Activated T-cell treated with anti-CD3 and anti-CD28 coated beads, Interleukin-2, amount 50 U/mL, for 72 hours (primary cell): Measurements from ENCODE around the gene SLAMF9. TPM values are rescaled to one million over a fixed set of nuclear protein-coding genes. Genes with fewer than 3 reads are reported as not detected.
A peak's percentile ranks its signal among the peaks of the same experiment; 100 is the strongest.
"Not testable (repeated sequence)": the region's sequence is repeated elsewhere in the genome, so short reads cannot be mapped to it uniquely, and the experiment has no call there.

ENCODE experiments used
- ATAC-seq, 2 donors: fragments of 150-1000 bp; cut with Tn5 transposase; replicated peaks in 1 of 2; 2 replicates each; pipeline ENCODE4 v1.10.0; 2021; ENCODE audit warnings: moderate library complexity in 2 of 2, mild to moderate bottlenecking in 1 of 2
- DNase-seq, 2 donors: peaks; one replicate each; pipeline ENCODE4 v3.0.0; 2021 to 2022; ENCODE audit warnings: mixed read lengths in 1 of 2
- H3K27ac Mint-ChIP-seq: one replicate; pipeline ENCODE4 v1.8.0; 2022; ENCODE audit warnings: mild to moderate bottlenecking, moderate library complexity, mixed read lengths
- H3K27me3 Mint-ChIP-seq: one replicate; pipeline ENCODE4 v1.8.0; 2022; ENCODE audit warnings: low read depth, mixed read lengths
- H3K36me3 Mint-ChIP-seq, 2 donors: one replicate each; pipeline ENCODE4 v1.8.0; 2022; ENCODE audit warnings: mixed read lengths in 2 of 2, mild to moderate bottlenecking in 1 of 2; ENCODE audit not compliant: insufficient read depth in 2 of 2
- H3K4me1 Mint-ChIP-seq: one replicate; pipeline ENCODE4 v1.8.0; 2022; ENCODE audit warnings: low read depth, mixed read lengths
- H3K4me3 Mint-ChIP-seq, 2 donors: one replicate each; pipeline ENCODE4 v1.8.0; 2022; ENCODE audit warnings: mild to moderate bottlenecking in 2 of 2, mixed read lengths in 2 of 2, moderate library complexity in 2 of 2
- H3K9me3 Mint-ChIP-seq, 2 donors: one replicate each; pipeline ENCODE4 v1.8.0; 2022; ENCODE audit warnings: mixed read lengths in 2 of 2
- total RNA-seq, 2 donors: library from RNA; stranded (reverse); gene quantifications; one replicate each; pipeline ENCODE4 v1.2.3, GENCODE V29; 2022

SLAMF9 gene
- total RNA-seq, 2 donors from 2014 or later: not detected

GRCh38 chr1:159915571-159916241 lies 38.3 kb downstream of the SLAMF9 start:
- no peak for DNase-seq
- no peak for ATAC-seq
- Mint-ChIP-seq H3K4me3 (no peak overlapping the region), H3K27me3 (no peaks in the 10 kb centered on the region), H3K27ac (no peak overlapping the region), H3K9me3 (no peaks in the 10 kb centered on the region), H3K4me1 (peaks cover 68% of the 10 kb centered on the region), H3K36me3 (peaks cover 10 to 28% of the 10 kb centered on the region in 2 donors)

- H3K27me3 Mint-ChIP-seq: no peaks in the 10 kb centered on the region
- H3K4me1 Mint-ChIP-seq: peaks cover 66% of the 10 kb centered on the region
- no peaks in the 10 kb centered on the region for H3K9me3 Mint-ChIP-seq
- H3K36me3 Mint-ChIP-seq: peaks cover 10 to 18% of the 10 kb centered on the region in 2 donors
- no peak for ATAC-seq
- no peak overlapping the region for H3K4me3 Mint-ChIP-seq
- DNase-seq: no peak
- no peak overlapping the region for H3K27ac Mint-ChIP-seq
Observed at GRCh38 chr1:159914252-159915018, 39.6 kb downstream of the SLAMF9 start.

DNA sequence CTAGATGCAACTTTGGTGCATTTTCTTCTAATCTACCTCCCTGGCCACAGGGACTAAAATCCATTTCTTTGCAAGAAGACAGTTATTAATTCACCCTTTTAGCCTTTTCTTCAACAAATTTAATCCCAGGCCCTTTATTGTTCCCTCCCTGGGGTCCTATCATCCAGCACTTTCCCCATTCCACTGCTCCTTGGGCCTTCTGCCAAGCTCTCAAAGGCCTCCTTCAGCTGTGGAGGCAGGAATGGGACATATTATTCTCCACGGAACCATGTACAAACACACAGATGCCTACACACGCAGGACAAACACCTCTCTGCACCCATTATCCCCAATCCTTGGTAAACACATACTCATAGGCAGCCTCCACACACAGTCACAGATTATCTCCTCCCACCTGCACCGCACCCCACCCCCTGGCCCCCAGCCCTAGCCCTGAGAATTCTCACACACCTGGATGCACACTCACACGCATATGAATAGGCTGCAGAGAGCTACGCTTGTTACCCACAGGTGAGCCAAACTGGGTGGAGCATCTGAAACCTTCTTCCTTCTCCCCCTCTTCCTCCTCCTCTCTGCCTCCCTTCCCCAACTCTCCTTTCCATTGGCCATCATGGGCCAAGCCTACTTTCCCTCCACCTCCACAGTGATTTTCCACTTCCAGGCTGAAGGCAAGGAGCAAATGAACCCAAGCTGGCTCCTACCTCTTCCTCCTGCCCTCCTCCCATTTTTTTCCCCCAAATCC lies 40.4 kb downstream of the SLAMF9 start:
- no peak for DNase-seq
- Mint-ChIP-seq H3K4me3 (no peak overlapping the region), H3K27ac (peak overlapping the region; percentile 69), H3K9me3 (no peaks in the 10 kb centered on the region), H3K4me1 (peaks cover 60% of the 10 kb centered on the region), H3K36me3 (peaks cover 10 to 14% of the 10 kb centered on the region in 2 donors), H3K27me3 (no peaks in the 10 kb centered on the region)
- no peak for ATAC-seq

DNA sequence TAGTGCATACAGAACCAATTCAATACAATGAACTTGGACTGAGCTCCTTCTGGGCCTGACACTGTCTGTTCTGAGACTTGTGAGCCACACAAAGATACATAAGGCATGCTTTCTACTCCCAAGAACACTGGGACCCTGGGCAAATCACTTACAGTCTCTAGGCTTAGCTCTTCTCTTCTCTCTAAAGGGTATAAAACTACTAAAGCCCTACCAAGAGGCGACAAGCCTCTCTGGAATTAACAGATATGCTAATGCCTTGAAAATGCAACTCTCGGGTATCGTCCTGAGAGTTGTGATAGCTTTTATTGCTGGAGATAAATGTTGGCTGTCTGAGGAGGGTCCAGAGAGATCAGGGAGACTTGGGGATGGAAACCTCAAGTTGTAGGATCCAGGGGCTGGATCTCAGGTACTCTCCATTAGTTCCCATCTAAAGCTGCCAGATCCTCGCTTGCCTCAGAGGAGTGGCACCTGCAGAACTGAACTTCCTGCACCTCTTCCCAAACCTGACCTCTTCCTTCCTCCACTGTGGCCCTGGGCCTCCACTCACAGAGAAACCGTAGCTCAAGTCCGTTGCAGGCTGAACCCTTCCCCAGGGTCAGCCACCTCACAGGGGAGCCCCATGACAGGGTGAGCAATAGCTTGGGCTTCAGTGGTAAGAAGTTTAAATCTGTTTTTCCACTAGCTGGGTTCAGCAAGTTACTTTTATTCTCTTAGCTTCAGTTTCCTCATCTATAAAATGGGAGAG lies 42.5 kb downstream of the SLAMF9 start:
- Mint-ChIP-seq H3K9me3 (no peaks in the 10 kb centered on the region), H3K36me3 (peaks cover 2 to 6% of the 10 kb centered on the region in 2 donors), H3K4me1 (peaks cover 45% of the 10 kb centered on the region), H3K27ac (peak overlapping the region; percentile 89), H3K4me3 (peak overlapping the region; percentile 67 to 74), H3K27me3 (no peaks in the 10 kb centered on the region)
- DNase-seq (peak; percentile 28 to 37), ATAC-seq (peak in 1 of 2 donors; percentile 18)

DNA sequence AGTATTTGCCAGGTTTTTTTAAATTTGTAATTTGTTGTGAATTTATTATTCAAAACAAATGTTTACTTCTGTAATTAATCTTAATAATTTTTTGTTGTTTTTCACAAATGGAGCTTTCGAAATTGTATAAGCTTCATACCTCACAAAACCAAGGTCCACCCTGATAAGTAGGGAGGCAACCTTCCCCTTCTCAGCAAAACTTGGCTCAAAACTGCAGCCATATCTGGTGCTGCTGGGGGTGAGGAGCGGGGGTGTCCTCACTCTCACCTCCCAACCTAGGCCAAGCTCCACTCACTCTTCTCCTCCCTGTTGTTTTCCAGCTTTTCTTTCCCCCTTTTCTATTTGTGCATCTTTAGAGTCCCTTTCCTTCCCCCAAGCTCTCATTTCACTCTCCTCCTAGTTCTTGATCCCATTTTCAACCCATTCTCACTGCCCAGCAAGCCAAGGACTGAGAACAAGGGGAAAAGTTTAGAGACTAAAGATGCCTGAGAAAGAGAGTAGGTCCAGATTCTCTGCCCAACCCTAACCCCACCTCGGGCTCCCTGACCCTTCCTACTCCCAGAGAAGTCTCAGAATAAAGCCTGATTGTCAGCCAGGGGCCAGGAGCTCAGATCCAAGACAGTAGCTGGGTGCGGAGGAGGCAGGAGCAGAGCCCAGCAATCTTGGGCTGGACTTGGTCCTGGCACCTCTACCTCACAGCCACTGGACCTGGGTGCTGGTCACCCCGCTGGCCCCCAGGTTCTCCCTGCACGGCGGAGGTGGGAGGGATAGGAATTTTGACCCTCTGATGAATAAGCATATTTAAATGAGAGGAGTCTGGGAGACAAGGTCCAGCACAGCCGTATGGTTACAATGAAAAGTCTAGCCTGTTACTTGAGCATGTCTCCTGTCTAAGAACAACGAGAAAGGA lies 45.8 kb downstream of the SLAMF9 start:
- Mint-ChIP-seq H3K4me3 (no peak overlapping the region), H3K4me1 (peaks cover 36% of the 10 kb centered on the region), H3K27me3 (no peaks in the 10 kb centered on the region), H3K36me3 (peaks cover 0 to 2% of the 10 kb centered on the region in 2 donors), H3K27ac (peak overlapping the region; percentile 18), H3K9me3 (no peaks in the 10 kb centered on the region)
- no peak for ATAC-seq
- DNase-seq: no peak

DNA sequence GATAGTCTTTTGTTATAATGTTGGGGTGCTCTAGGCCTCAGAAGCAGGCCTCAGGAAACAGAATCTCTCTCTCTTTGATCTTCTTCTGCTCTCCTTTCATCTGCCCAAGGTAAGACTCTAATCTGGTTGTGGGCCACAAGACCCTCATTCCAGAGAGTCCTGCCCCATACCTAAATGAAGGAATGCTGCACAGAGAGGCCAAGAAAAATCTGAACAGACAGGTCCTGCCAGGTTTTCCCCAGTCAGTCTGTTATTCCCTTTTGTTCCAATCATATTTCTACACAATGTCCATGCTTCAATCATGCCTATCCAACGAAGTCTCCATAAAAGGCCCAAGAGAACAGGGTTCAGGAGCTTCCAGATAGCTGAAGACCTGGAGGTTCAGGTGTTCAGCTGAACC lies 47.1 kb downstream of the SLAMF9 start:
- Mint-ChIP-seq H3K27me3 (no peaks in the 10 kb centered on the region), H3K9me3 (no peaks in the 10 kb centered on the region), H3K4me3 (no peak overlapping the region), H3K27ac (peak overlapping the region; percentile 67), H3K4me1 (peaks cover 24% of the 10 kb centered on the region), H3K36me3 (no peaks in the 10 kb centered on the region)
- ATAC-seq (no peak), DNase-seq (no peak)

DNA sequence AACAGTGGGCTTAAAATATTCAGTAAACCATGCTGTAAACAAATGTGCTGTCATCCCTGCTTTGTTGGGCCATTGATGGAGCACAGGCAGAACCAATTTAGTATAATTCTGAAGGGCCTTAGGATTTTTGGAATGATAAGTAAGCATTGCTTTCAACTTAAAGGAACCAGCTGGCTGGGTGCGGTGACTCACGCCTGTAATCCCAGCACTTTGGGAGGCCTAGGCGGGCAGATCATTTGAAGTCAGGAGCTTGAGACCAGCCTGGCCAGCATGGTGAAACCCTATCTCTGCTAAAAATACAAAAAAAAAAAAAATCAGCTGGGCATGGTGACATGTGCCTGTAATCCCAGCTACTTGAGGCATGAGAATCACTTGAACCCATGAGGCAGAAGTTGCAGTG lies 50.0 kb downstream of the SLAMF9 start:
- H3K9me3 Mint-ChIP-seq, H3K36me3 Mint-ChIP-seq, H3K4me1 Mint-ChIP-seq, DNase-seq, H3K27ac Mint-ChIP-seq, ATAC-seq, H3K4me3 Mint-ChIP-seq, H3K27me3 Mint-ChIP-seq: not testable (repeated sequence)

- Mint-ChIP-seq H3K27ac (no peak overlapping the region), H3K9me3 (no peaks in the 10 kb centered on the region), H3K4me1 (no peaks in the 10 kb centered on the region), H3K4me3 (no peak overlapping the region), H3K36me3 (no peaks in the 10 kb centered on the region), H3K27me3 (no peaks in the 10 kb centered on the region)
- ATAC-seq (no peak), DNase-seq (no peak)
Observed at GRCh38 chr1:159902541-159902940, 51.5 kb downstream of the SLAMF9 start.

Other genes with a start within 250 kb of the SLAMF9 start
- not detected for gene CRP, start 239.6 kb downstream of the SLAMF9 start, total RNA-seq
- 10 to 100 TPM; 11.5 to 14.2 TPM for gene DUSP23, start 173.3 kb downstream of the SLAMF9 start, total RNA-seq
- under 1 TPM in 1 of 2 donors, not detected in 1; 0.16 TPM for gene FCRL6, start 151.9 kb downstream of the SLAMF9 start, total RNA-seq
- under 1 TPM; 0.31 to 0.53 TPM for gene SLAMF8, start 127.4 kb downstream of the SLAMF9 start, total RNA-seq
- gene VSIG8, start 91.6 kb downstream of the SLAMF9 start, total RNA-seq: not detected
- gene CFAP45, start 54.1 kb downstream of the SLAMF9 start, total RNA-seq: 1 to 10 TPM; 2.0 to 2.8 TPM
- 100 to 1,000 TPM; 378 to 431 TPM for gene TAGLN2, start 28.7 kb downstream of the SLAMF9 start, total RNA-seq
- gene IGSF9, start 8.6 kb downstream of the SLAMF9 start, total RNA-seq: under 1 TPM; 0.12 TPM
- 1 to 10 TPM; 4.4 to 4.6 TPM for gene PIGM, start 77.8 kb upstream of the SLAMF9 start, total RNA-seq
- under 1 TPM; 0.37 to 0.65 TPM for gene KCNJ10, start 115.9 kb upstream of the SLAMF9 start, total RNA-seq
- under 1 TPM in 1 of 2 donors, not detected in 1; 0.05 TPM for gene KCNJ9, start 127.3 kb upstream of the SLAMF9 start, total RNA-seq
- 10 to 100 TPM; 26.3 to 32.0 TPM for gene IGSF8, start 144.4 kb upstream of the SLAMF9 start, total RNA-seq
- gene ATP1A2, start 161.5 kb upstream of the SLAMF9 start, total RNA-seq: not detected
- not detected for gene ATP1A4, start 197.4 kb upstream of the SLAMF9 start, total RNA-seq
- gene CASQ1, start 236.3 kb upstream of the SLAMF9 start, total RNA-seq: not detected